B cell (primary cell): Measurements from ENCODE around the gene TRIM31. TPM values are rescaled to one million over a fixed set of nuclear protein-coding genes. Genes with fewer than 3 reads are reported as not detected.

Experiments used
- ATAC-seq: fragments of 200-7000 bp; cut with Tn5 transposase; one replicate; pipeline ENCODE4 v1.10.0; 2021; ENCODE audit warnings: low read depth, mild to moderate bottlenecking, moderate number of reproducible peaks, moderate library complexity
- CTCF ChIA-PET: fragments of 350-600 bp; sonication (Branson Sonifier 250); formaldehyde crosslinking; loops from one replicate; lab custom pipeline; 2021; ENCODE audit warnings: antibody characterized with exemption, inconsistent platforms; lab: Charles Lee
- POLR2A ChIA-PET: fragments of 350-600 bp; sonication (Branson Sonifier 250); formaldehyde crosslinking; loops from one replicate; lab custom pipeline; 2021; ENCODE audit warnings: antibody characterized with exemption; lab: Charles Lee
- DNase-seq: peaks from one replicate; pipeline ENCODE4 v3.0.0; 2013
- H2AFZ ChIP-seq: 2 replicates; pipeline ENCODE4 v1.6.1; 2012; ENCODE audit warnings: mild to moderate bottlenecking, low read depth, low read length; ENCODE audit not compliant: insufficient read depth, poor library complexity, severe bottlenecking
- H3K27ac ChIP-seq, 2 donors: 1 replicate in 1 of 2; 2 replicates in 1 of 2; pipeline ENCODE4 v1.5.1; 2012 to 2013; ENCODE audit warnings: low read length in 2 of 2, mild to moderate bottlenecking in 2 of 2, moderate library complexity in 1 of 2
- H3K27me3 ChIP-seq, 4 experiments: fragments of 200-600 bp in 1 of 4; sonication (generic) in 1 of 4; replicated peaks in 1 of 4; 1 replicate in 2 of 4; 2 replicates in 2 of 4; pipeline versions ENCODE4 v1.6.1 to v1.7.0; 2013 to 2016; ENCODE audit warnings: low read length in 3 of 4, mild to moderate bottlenecking in 2 of 4, mixed read lengths in 1 of 4, moderate library complexity in 1 of 4; ENCODE audit not compliant: insufficient read depth in 4 of 4, control insufficient read depth in 3 of 4; ENCODE audit errors: control extremely low read depth in 1 of 4
- H3K36me3 ChIP-seq, 2 experiments: replicated peaks in 1 of 2; 1 replicate in 1 of 2; 2 replicates in 1 of 2; pipeline versions ENCODE4 v1.6.1 to v1.7.1; 2013; ENCODE audit warnings: low read length in 1 of 2; ENCODE audit not compliant: insufficient read depth in 2 of 2, control insufficient read depth in 1 of 2; ENCODE audit errors: control extremely low read depth in 1 of 2, extremely low read depth in 1 of 2
- H3K4me1 ChIP-seq, 2 donors: fragments of 200-600 bp in 1 of 2; sonication (generic) in 1 of 2; 1 replicate in 1 of 2; 2 replicates in 1 of 2; pipeline versions ENCODE4 v1.5.1 to v1.6.1; 2013 to 2017; ENCODE audit warnings: low read length in 2 of 2; ENCODE audit not compliant: control insufficient read depth in 2 of 2, insufficient read depth in 2 of 2
- H3K4me2 ChIP-seq: replicated peaks from 2 replicates; pipeline ENCODE3; 2012; ENCODE audit warnings: mild to moderate bottlenecking, low read depth, low read length; ENCODE audit not compliant: poor library complexity, severe bottlenecking
- H3K4me3 ChIP-seq, 5 experiments: fragments of 200-600 bp in 1 of 5; sonication (generic) in 1 of 5; 1 replicate in 3 of 5; 2 replicates in 2 of 5; pipeline versions ENCODE4 v1.5.1 to v1.7.0; 2011 to 2016; ENCODE audit warnings: low read length in 4 of 5, mild to moderate bottlenecking in 4 of 5, low read depth in 2 of 5, control low read depth in 1 of 5, moderate library complexity in 1 of 5; ENCODE audit not compliant: insufficient read depth in 1 of 5; ENCODE audit errors: control extremely low read depth in 1 of 5, extremely low read depth in 1 of 5
- H3K79me2 ChIP-seq: fragments of 200-600 bp; sonication (generic); one replicate; pipeline ENCODE4 v1.6.0; 2016; ENCODE audit warnings: low read length; ENCODE audit not compliant: control insufficient read depth, insufficient read depth
- H3K9ac ChIP-seq: fragments of 200-600 bp; sonication (generic); 2 replicates; pipeline ENCODE4 v1.6.1; 2017; ENCODE audit warnings: mild to moderate bottlenecking, low read length, moderate library complexity
- H3K9me3 ChIP-seq, 3 donors: one replicate each; pipeline versions ENCODE4 v1.6.1 to v1.7.1; 2013; ENCODE audit warnings: low read length in 2 of 3; ENCODE audit not compliant: control insufficient read depth in 2 of 3, insufficient read depth in 1 of 3; ENCODE audit errors: control extremely low read depth in 1 of 3
- H4K20me1 ChIP-seq: 2 replicates; pipeline ENCODE4 v1.6.0; 2012; ENCODE audit warnings: mild to moderate bottlenecking, low read length; ENCODE audit not compliant: insufficient read depth, control insufficient read depth, poor library complexity, severe bottlenecking
- H3K27ac Mint-ChIP-seq: one replicate; pipeline ENCODE4 v1.8.0; 2021; ENCODE audit warnings: mixed read lengths
- H3K27me3 Mint-ChIP-seq: one replicate; pipeline ENCODE4 v1.8.0; 2021; ENCODE audit warnings: mixed read lengths
- H3K4me1 Mint-ChIP-seq: one replicate; pipeline ENCODE4 v1.8.0; 2021; ENCODE audit warnings: mixed read lengths
- H3K4me3 Mint-ChIP-seq: one replicate; pipeline ENCODE4 v1.8.0; 2021; ENCODE audit warnings: mixed read lengths
- H3K9me3 Mint-ChIP-seq: one replicate; pipeline ENCODE4 v1.8.0; 2022; ENCODE audit warnings: mixed read lengths; ENCODE audit not compliant: insufficient read depth
- CTCF ChIP-seq: fragments of 200-600 bp; IDR thresholded peaks from one replicate; pipeline ENCODE4 v1.8.0; 2022; ENCODE audit warnings: antibody characterized with exemption, mild to moderate bottlenecking
- WGBS: methylation state at CpG from one replicate; pipeline ENCODE4 v1.1.5; 2013; ENCODE audit warnings: missing lambda C conversion rate; ENCODE audit not compliant: insufficient coverage; 5-methylcytosine and 5-hydroxymethylcytosine counted together
- intact Hi-C: fragments of 100-400 bp; cut with micrococcal nuclease; formaldehyde crosslinking; loops from one replicate; pipeline ENCODE4 v1.10.0; 2022
- polyA plus RNA-seq: library from polyadenylated mRNA; depleted of rRNA; stranded (reverse); fragments of >200 nt; gene quantifications from 2 replicates; pipeline ENCODE4 v1.2.3, GENCODE V29; 2012
- total RNA-seq, 2 donors: library from RNA; stranded (reverse); fragments of 120-200 nt in 1 of 2; gene quantifications; 1 replicate in 1 of 2; 2 replicates in 1 of 2; pipeline versions ENCODE4 v1.2.3 to v1.2.4, GENCODE V29; 2013 to 2022

Gene TRIM31
- total and polyA plus RNA-seq, 2 donors (not counting 1 experiment from before 2014, with no cell fraction given): not detected

- WGBS: 2% methylated on average over 45 of the region's 51 CpGs
- peak overlapping the region; percentile 71 for H2AFZ ChIP-seq
- Mint-ChIP-seq H3K4me1 (peaks cover 36% of the 10 kb centered on the region), H3K4me3 (peak overlapping the region; percentile 91), H3K27me3 (peaks cover 54% of the 10 kb centered on the region), H3K9me3 (no peaks in the 10 kb centered on the region), H3K27ac (no peak overlapping the region)
- no peaks in the 10 kb centered on the region for H4K20me1 ChIP-seq
- DNase-seq (peak; percentile 67), ATAC-seq (peak; percentile 70)
- H3K4me2 ChIP-seq: peak overlapping the region; percentile 82
- H3K9ac ChIP-seq: peak overlapping the region; percentile 56
- ChIA-PET CTCF (interaction anchor here (0.7 to 3.7 kb wide), 14 partner anchors 14 to 985 kb away, joined by 3 to 44 read pairs (median 4); partner anchors contain the start of genes PPP1R11, TRIM26 and TRIM40), POLR2A (interaction anchor here (0.7 to 1.0 kb wide), 2 partner anchors 31 to 41 kb away, joined by 3 read pairs; partner anchors contain the start of gene POLR1H)
- H3K4me1 ChIP-seq: peaks cover 42 to 47% of the 10 kb centered on the region in 2 donors
- no peaks in the 10 kb centered on the region for H3K36me3 ChIP-seq
- intact Hi-C loops: loop anchor here (1.0 to 10.0 kb wide), 4 partner anchors 41 to 223 kb away; partner anchors contain the start of gene TRIM39
- peaks cover 0 to 15% (median 0%) of the 10 kb centered on the region in 3 donors for H3K9me3 ChIP-seq
- H3K27me3 ChIP-seq: peaks cover 3 to 79% (median 60%) of the 10 kb centered on the region in 4 experiments
- TF ChIP-seq CTCF: no peak
- no peaks in the 10 kb centered on the region for H3K79me2 ChIP-seq
- peak overlapping the region; percentile 41 to 62 (median 50) for H3K4me3 ChIP-seq
- H3K27ac ChIP-seq: no peak overlapping the region
These were observed 11.2 kb downstream of the TRIM31 start for GRCh38 chr6:30101444-30102413.
